Hematopoietic multipotent progenitor cell (in vitro differentiated cells): Measurements from ENCODE around the gene GNLY. TPM values are rescaled to one million over a fixed set of nuclear protein-coding genes. Genes with fewer than 3 reads are reported as not detected.

ENCODE experiments used
- DNase-seq, 3 donors: peaks; one replicate each; pipeline ENCODE4 v3.0.0-alpha.2; 2011 to 2015; ENCODE audit warnings: low read depth in 2 of 3, low spot score in 2 of 3
- total RNA-seq: library from RNA; depleted of rRNA; stranded (reverse); fragments of >200 nt; gene quantifications from one replicate; pipeline ENCODE4 v1.2.3, GENCODE V29; 2012

GNLY gene
- total RNA-seq, 1 donor: 0.27 TPM

GRCh38 chr2:85681372-85681763, 12.8 kb upstream of the GNLY start:
- no peak for DNase-seq

GRCh38 chr2:85681776-85682175, 12.4 kb upstream of the GNLY start:
- no peak for DNase-seq

GRCh38 chr2:85682378-85682777, 11.8 kb upstream of the GNLY start:
- no peak for DNase-seq

GRCh38 chr2:85684380-85684779, 9.8 kb upstream of the GNLY start:
- no peak for DNase-seq

- no peak for DNase-seq
These were observed 9.4 kb upstream of the GNLY start for GRCh38 chr2:85684806-85685205.

- no peak for DNase-seq
These were observed 3.2 kb upstream of the GNLY start for GRCh38 chr2:85690932-85691331.

GRCh38 chr2:85692039-85692645, 2.0 kb upstream of the GNLY start:
- no peak for DNase-seq

- DNase-seq: no peak
These were observed 963 bp downstream of the GNLY start for GRCh38 chr2:85695121-85695520.

GRCh38 chr2:85695691-85696668, 1.8 kb downstream of the GNLY start:
- DNase-seq: no peak

- DNase-seq: no peak
These were observed 2.9 kb downstream of the GNLY start for GRCh38 chr2:85697096-85697495.

GRCh38 chr2:85697716-85698115, 3.6 kb downstream of the GNLY start:
- DNase-seq: no peak

GRCh38 chr2:85698184-85698879, 4.2 kb downstream of the GNLY start:
- DNase-seq: peak in 1 of 3 donors; percentile 65

GRCh38 chr2:85698880-85699254, 4.7 kb downstream of the GNLY start:
- no peak for DNase-seq

- DNase-seq: no peak
These were observed 5.2 kb downstream of the GNLY start for GRCh38 chr2:85699325-85699724.

GRCh38 chr2:85702172-85702571, 8.0 kb downstream of the GNLY start:
- DNase-seq: no peak

GRCh38 chr2:85702800-85703199, 8.6 kb downstream of the GNLY start:
- no peak for DNase-seq

GRCh38 chr2:85703329-85703728, 9.2 kb downstream of the GNLY start:
- no peak for DNase-seq

- no peak for DNase-seq
These were observed 9.9 kb downstream of the GNLY start for GRCh38 chr2:85704038-85704437.

GRCh38 chr2:85704800-85705679, 10.9 kb downstream of the GNLY start:
- peak in 1 of 3 donors; percentile 40 for DNase-seq

- DNase-seq: no peak
These were observed 11.5 kb downstream of the GNLY start for GRCh38 chr2:85705680-85706039.

GRCh38 chr2:85706063-85706462, 11.9 kb downstream of the GNLY start:
- DNase-seq: no peak
